ENCODE measurements around the gene PWWP2B.

Gene PWWP2B

GRCh38 chr10:132408823-132409666 is 12.0 kb downstream of the PWWP2B start:
- no peak for DNase-seq

GRCh38 chr10:132409667-132410028 is 12.6 kb downstream of the PWWP2B start:
- no peak for DNase-seq

- no peak for DNase-seq
Observed at GRCh38 chr10:132410056-132410778, 13.2 kb downstream of the PWWP2B start.

GRCh38 chr10:132410779-132411532 is 14.0 kb downstream of the PWWP2B start:
- DNase-seq = no peak

GRCh38 chr10:132411561-132412253 is 14.7 kb downstream of the PWWP2B start:
- no peak for DNase-seq

- no peak for DNase-seq
Observed at GRCh38 chr10:132412316-132413192, 15.6 kb downstream of the PWWP2B start.

- DNase-seq = no peak
Observed at GRCh38 chr10:132413226-132414205, 16.5 kb downstream of the PWWP2B start.

- DNase-seq = no peak
Observed at GRCh38 chr10:132414402-132415016, 17.5 kb downstream of the PWWP2B start.

GRCh38 chr10:132415255-132415654 is 18.3 kb downstream of the PWWP2B start:
- no peak for DNase-seq

GRCh38 chr10:132415956-132416355 is 19.0 kb downstream of the PWWP2B start:
- DNase-seq = no peak

GRCh38 chr10:132416566-132417256 is 19.7 kb downstream of the PWWP2B start:
- DNase-seq = no peak

- no peak for DNase-seq
Observed at GRCh38 chr10:132417257-132417910, 20.4 kb downstream of the PWWP2B start.

- DNase-seq = no peak
Observed at GRCh38 chr10:132417957-132418441, 21.0 kb downstream of the PWWP2B start.

- DNase-seq = no peak
Observed at GRCh38 chr10:132418527-132419416, 21.8 kb downstream of the PWWP2B start.

- no peak for DNase-seq
Observed at GRCh38 chr10:132419538-132420468, 22.8 kb downstream of the PWWP2B start.

- no peak for DNase-seq
Observed at GRCh38 chr10:132420469-132420980, 23.5 kb downstream of the PWWP2B start.

Measured in SIG-M5 (cell line).